GM12878 (cell line): Measurements from ENCODE around the gene KIRREL2.

Experiments used
- BCLAF1 ChIP-seq: fragments of 450-650 bp; IDR thresholded peaks from 2 replicates; pipeline ENCODE4 v1.6.1; 2017; ENCODE audit warnings: antibody characterized with exemption, mild to moderate bottlenecking, moderate library complexity
- CBX5 ChIP-seq: sonication (generic); IDR thresholded peaks from 2 replicates; pipeline ENCODE4 v1.6.1; 2016; ENCODE audit warnings: low read depth, moderate library complexity, mild to moderate bottlenecking, inconsistent platforms
- CTCF ChIP-seq, 3 experiments: IDR thresholded peaks in 2 of 3; conservative IDR thresholded peaks in 1 of 3; 2 replicates each; pipeline ENCODE4 v1.5.1; 2011; ENCODE audit warnings: low read depth in 3 of 3, low read length in 3 of 3, mild to moderate bottlenecking in 3 of 3, control low read depth in 2 of 3, moderate library complexity in 2 of 3, inconsistent platforms in 1 of 3, mixed read lengths in 1 of 3; ENCODE audit not compliant: control insufficient read depth in 2 of 3, insufficient read depth in 1 of 3; ENCODE audit errors: extremely low read depth in 1 of 3
- EP300 ChIP-seq, 2 experiments: fragments of 150-350 bp in 1 of 2; IDR thresholded peaks; 2 replicates each; pipeline ENCODE4 v1.6.1; 2011 to 2012; ENCODE audit warnings: low read depth in 2 of 2, low read length in 2 of 2, borderline replicate concordance in 1 of 2, improper control_type of control experiment in 1 of 2, inconsistent platforms in 1 of 2; ENCODE audit not compliant: control insufficient read depth in 1 of 2
- MYC ChIP-seq: IDR thresholded peaks from 2 replicates; pipeline ENCODE4 v1.6.1; 2011; ENCODE audit warnings: mild to moderate bottlenecking, low read length, moderate library complexity, inconsistent platforms; ENCODE audit not compliant: insufficient read depth, insufficient replicate concordance, insufficient read length, severe bottlenecking
- NFYB ChIP-seq: IDR thresholded peaks from 2 replicates; pipeline ENCODE4 v1.6.1; 2011; ENCODE audit warnings: low read depth, mild to moderate bottlenecking, low read length, improper control_type of control experiment, moderate library complexity; ENCODE audit not compliant: insufficient read depth
- PKNOX1 ChIP-seq: fragments of 450-650 bp; IDR thresholded peaks from 2 replicates; pipeline ENCODE4 v1.6.1; 2016; ENCODE audit warnings: mild to moderate bottlenecking
- POLR2A ChIP-seq: IDR thresholded peaks from 2 replicates; pipeline ENCODE4 v1.6.1; 2011; ENCODE audit warnings: low read depth, mild to moderate bottlenecking, low read length
- SUZ12 ChIP-seq: fragments of 200-600 bp; sonication (generic); IDR thresholded peaks from one replicate; pipeline ENCODE4 v1.6.1; 2018; ENCODE audit warnings: antibody characterized with exemption, mild to moderate bottlenecking; ENCODE audit not compliant: unreplicated experiment

- TF ChIP-seq CBX5 (no peak), PKNOX1 (no peak), POLR2A (no peak), MYC (no peak), CTCF (IDR thresholded peaks at IDR 0.05 in 2 of 3, conservative IDR thresholded peaks at IDR 0.05 in 1 of 3; ENCODE audit: control insufficient read depth in 2 of 3, extremely low read depth in 1 of 3, insufficient read depth in 1 of 3, low read depth in 3 of 3, low read length in 3 of 3) (no peak), EP300 (IDR thresholded peaks at IDR 0.05; ENCODE audit: borderline replicate concordance in 1 of 2, control insufficient read depth in 1 of 2, low read depth in 2 of 2, low read length in 2 of 2) (no peak), BCLAF1 (no peak), NFYB (no peak), SUZ12 (no peak)
Observed at GRCh38 chr19:35848919-35849505, 7.7 kb upstream of the KIRREL2 start.
